Upper lobe of left lung (tissue), 4 donors: ENCODE results near the gene COA8.

Experiments used
- CTCF ChIP-seq, 6 experiments: fragments of 450-650 bp in 4 of 6; fragments of 200-600 bp in 2 of 6; sonication (generic) in 2 of 6; IDR thresholded peaks; one replicate each; pipeline ENCODE4 v1.5.1; 2016 to 2019; ENCODE audit warnings: antibody characterized with exemption in 6 of 6
- POLR2A ChIP-seq, 4 donors: fragments of 450-650 bp; IDR thresholded peaks; one replicate each; pipeline ENCODE4 v1.5.1; 2016 to 2017; ENCODE audit warnings: antibody characterized with exemption in 4 of 4, mild to moderate bottlenecking in 2 of 4
- POLR2AphosphoS5 ChIP-seq, 2 donors: sonication (generic); formaldehyde crosslinking; IDR thresholded peaks; one replicate each; pipeline ENCODE4 v1.5.1; 2017; ENCODE audit warnings: antibody characterized with exemption in 2 of 2

- TF ChIP-seq POLR2A (IDR thresholded peaks at IDR 0.05) (no peak), CTCF (IDR thresholded peaks at IDR 0.05) (no peak), POLR2AphosphoS5 (IDR thresholded peaks at IDR 0.05) (no peak)
Observed at GRCh38 chr14:103574707-103575285, 12.0 kb downstream of the COA8 start.
